Type B pancreatic cell (in vitro differentiated cells): ENCODE results near the gene HMCES. TPM values are rescaled to one million over a fixed set of nuclear protein-coding genes. Genes with fewer than 3 reads are reported as not detected.

ENCODE experiments used
- DNase-seq: peaks from one replicate; pipeline ENCODE4 v3.0.0; 2021; ENCODE audit warnings: mixed read lengths; ENCODE audit not compliant: unreplicated experiment; ENCODE audit errors: extremely low spot score
- H3K27ac Mint-ChIP-seq: 2 replicates; pipeline ENCODE4 v1.8.0; 2021; ENCODE audit warnings: mild to moderate bottlenecking, mixed read lengths
- H3K27me3 Mint-ChIP-seq: 2 replicates; pipeline ENCODE4 v1.8.0; 2021; ENCODE audit warnings: mixed read lengths
- H3K36me3 Mint-ChIP-seq: 2 replicates; pipeline ENCODE4 v1.8.0; 2021; ENCODE audit warnings: mixed read lengths
- H3K4me1 Mint-ChIP-seq: one replicate; pipeline ENCODE4 v1.8.0; 2021; ENCODE audit warnings: mixed read lengths; ENCODE audit not compliant: unreplicated experiment
- H3K4me3 Mint-ChIP-seq: 2 replicates; pipeline ENCODE4 v1.8.0; 2021; ENCODE audit warnings: mild to moderate bottlenecking, mixed read lengths
- H3K9me3 Mint-ChIP-seq: 2 replicates; pipeline ENCODE4 v1.8.0; 2021; ENCODE audit warnings: mixed read lengths
- total RNA-seq: library from RNA; stranded (reverse); gene quantifications from 2 replicates; pipeline ENCODE4 v1.2.1, GENCODE V29; 2021; ENCODE audit warnings: low replicate concordance
- TF ChIP-seq, protein P1 (sequence below): fragments of 200-600 bp; sonication (generic); conservative IDR thresholded peaks from 2 replicates; pipeline ENCODE4 v1.5.0; 2021; ENCODE audit warnings: antibody characterized with exemption, mild to moderate bottlenecking

The HMCES gene
- total RNA-seq, 1 donor from 2014 or later: 34.9 TPM

- no peak overlapping the region for H3K4me3 Mint-ChIP-seq
- no peak overlapping the region for H3K27ac Mint-ChIP-seq
- TF ChIP-seq, protein P1, sequence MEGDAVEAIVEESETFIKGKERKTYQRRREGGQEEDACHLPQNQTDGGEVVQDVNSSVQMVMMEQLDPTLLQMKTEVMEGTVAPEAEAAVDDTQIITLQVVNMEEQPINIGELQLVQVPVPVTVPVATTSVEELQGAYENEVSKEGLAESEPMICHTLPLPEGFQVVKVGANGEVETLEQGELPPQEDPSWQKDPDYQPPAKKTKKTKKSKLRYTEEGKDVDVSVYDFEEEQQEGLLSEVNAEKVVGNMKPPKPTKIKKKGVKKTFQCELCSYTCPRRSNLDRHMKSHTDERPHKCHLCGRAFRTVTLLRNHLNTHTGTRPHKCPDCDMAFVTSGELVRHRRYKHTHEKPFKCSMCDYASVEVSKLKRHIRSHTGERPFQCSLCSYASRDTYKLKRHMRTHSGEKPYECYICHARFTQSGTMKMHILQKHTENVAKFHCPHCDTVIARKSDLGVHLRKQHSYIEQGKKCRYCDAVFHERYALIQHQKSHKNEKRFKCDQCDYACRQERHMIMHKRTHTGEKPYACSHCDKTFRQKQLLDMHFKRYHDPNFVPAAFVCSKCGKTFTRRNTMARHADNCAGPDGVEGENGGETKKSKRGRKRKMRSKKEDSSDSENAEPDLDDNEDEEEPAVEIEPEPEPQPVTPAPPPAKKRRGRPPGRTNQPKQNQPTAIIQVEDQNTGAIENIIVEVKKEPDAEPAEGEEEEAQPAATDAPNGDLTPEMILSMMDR: no peak
- H3K9me3 Mint-ChIP-seq: no peaks in the 10 kb centered on the region
- peaks cover 17% of the 10 kb centered on the region for H3K4me1 Mint-ChIP-seq
- H3K27me3 Mint-ChIP-seq: no peaks in the 10 kb centered on the region
- H3K36me3 Mint-ChIP-seq: peaks cover 10% of the 10 kb centered on the region
- DNase-seq: no peak
Observed at GRCh38 chr3:129308636-129309035, 30.0 kb downstream of the HMCES start.

- Mint-ChIP-seq H3K4me1 (peaks cover 14% of the 10 kb centered on the region), H3K27ac (peak overlapping the region; percentile 60), H3K4me3 (peak overlapping the region; percentile 19), H3K9me3 (no peaks in the 10 kb centered on the region), H3K27me3 (no peaks in the 10 kb centered on the region), H3K36me3 (peaks cover 5% of the 10 kb centered on the region)
- TF ChIP-seq, protein P1: no peak
- DNase-seq: no peak
Observed at GRCh38 chr3:129310111-129311011, 31.7 kb downstream of the HMCES start.

DNA sequence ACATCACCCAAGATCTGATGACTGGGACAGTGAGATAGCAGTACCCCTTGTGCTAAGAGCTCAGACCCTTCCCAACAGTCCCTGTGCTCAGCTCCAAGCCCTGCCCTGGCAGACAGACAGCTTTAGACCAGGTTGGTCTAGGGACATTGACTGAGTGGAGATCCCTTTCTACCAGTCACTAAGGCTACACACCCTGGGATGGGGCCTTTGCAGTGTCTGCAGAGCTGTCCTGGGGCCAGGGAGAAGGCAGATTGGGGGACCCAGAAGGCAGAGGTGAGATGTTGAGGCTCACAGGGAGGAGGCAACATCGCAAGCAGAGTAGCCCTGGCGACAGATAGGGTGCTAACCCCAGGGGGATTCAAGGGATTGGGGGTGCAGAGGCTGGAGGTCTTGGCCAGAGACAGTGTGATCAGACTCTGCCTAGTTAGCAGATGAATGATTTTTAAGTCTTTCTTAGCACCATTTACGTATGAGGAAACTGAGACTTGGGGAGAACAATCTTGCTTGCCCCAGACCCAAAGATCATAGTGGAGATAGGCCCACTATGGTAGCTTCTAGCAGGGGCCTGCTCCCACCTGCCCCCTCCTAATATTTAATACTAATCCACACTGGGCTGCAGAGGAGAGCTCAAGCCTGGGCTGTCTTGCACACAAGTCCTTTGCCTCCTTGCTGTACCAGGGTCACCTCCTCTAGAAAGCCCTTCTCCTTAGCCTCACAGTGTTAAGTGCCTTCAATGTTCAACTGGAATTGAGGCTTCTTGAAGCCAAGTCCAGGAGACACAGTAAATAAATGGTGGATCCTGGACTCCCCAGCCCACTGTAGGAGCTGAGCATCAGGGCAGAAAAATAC is 32.6 kb downstream of the HMCES start:
- H3K36me3 Mint-ChIP-seq: peaks cover 3% of the 10 kb centered on the region
- H3K4me3 Mint-ChIP-seq: no peak overlapping the region
- TF ChIP-seq, protein P1: no peak
- DNase-seq: no peak
- H3K9me3 Mint-ChIP-seq: no peaks in the 10 kb centered on the region
- peaks cover 7% of the 10 kb centered on the region for H3K4me1 Mint-ChIP-seq
- H3K27me3 Mint-ChIP-seq: no peaks in the 10 kb centered on the region
- H3K27ac Mint-ChIP-seq: peak overlapping the region; percentile 60

- Mint-ChIP-seq H3K9me3 (no peaks in the 10 kb centered on the region), H3K27me3 (no peaks in the 10 kb centered on the region), H3K27ac (peak overlapping the region; percentile 88), H3K4me1 (peaks cover 7% of the 10 kb centered on the region), H3K4me3 (peak overlapping the region; percentile 73), H3K36me3 (peaks cover 3% of the 10 kb centered on the region)
- no peak for DNase-seq
- TF ChIP-seq, protein P1: no peak
Observed at GRCh38 chr3:129312021-129312639, 33.5 kb downstream of the HMCES start.

GRCh38 chr3:129312671-129313414 is 34.2 kb downstream of the HMCES start:
- no peak for DNase-seq
- Mint-ChIP-seq H3K4me3 (peak overlapping the region; percentile 73), H3K36me3 (peaks cover 3% of the 10 kb centered on the region), H3K9me3 (no peaks in the 10 kb centered on the region), H3K4me1 (peaks cover 7% of the 10 kb centered on the region), H3K27ac (peak overlapping the region; percentile 88), H3K27me3 (no peaks in the 10 kb centered on the region)
- TF ChIP-seq, protein P1: no peak
